Prostate gland (tissue), 2 donors: ENCODE results near the gene SLC25A3. TPM values are rescaled to one million over a fixed set of nuclear protein-coding genes. Genes with fewer than 3 reads are reported as not detected.
"Not testable (repeated sequence)": the region's sequence is repeated elsewhere in the genome, so short reads cannot be mapped to it uniquely, and the experiment has no call there.

Source experiments
- DNase-seq: peaks from one replicate; pipeline ENCODE4 v3.0.0-alpha.2; 2019; ENCODE audit warnings: low spot score
- H3K27ac ChIP-seq, 2 donors: fragments of 200-600 bp; sonication (generic); 2 replicates each; pipeline ENCODE4 v1.5.1; 2017 to 2019
- H3K27me3 ChIP-seq: fragments of 200-600 bp; sonication (generic); replicated peaks from 2 replicates; pipeline ENCODE4 v1.5.1; 2019; ENCODE audit not compliant: insufficient read depth
- H3K36me3 ChIP-seq, 2 donors: fragments of 200-600 bp; sonication (generic); 1 replicate in 1 of 2; 2 replicates in 1 of 2; pipeline versions ENCODE4 v1.5.1 to v1.8.1; 2017 to 2019
- H3K4me1 ChIP-seq: fragments of 200-600 bp; sonication (generic); replicated peaks from 2 replicates; pipeline ENCODE4 v1.5.1; 2019
- H3K4me3 ChIP-seq, 2 donors: fragments of 200-600 bp; sonication (generic); 2 replicates each; pipeline ENCODE4 v1.5.1; 2017 to 2019
- H3K9me3 ChIP-seq: fragments of 200-600 bp; sonication (generic); 2 replicates; pipeline ENCODE4 v1.5.1; 2017
- CTCF ChIP-seq, 4 experiments: fragments of 200-600 bp in 2 of 4; fragments of 450-650 bp in 2 of 4; sonication (generic) in 2 of 4; IDR thresholded peaks; 1 replicate in 3 of 4; 2 replicates in 1 of 4; pipeline ENCODE4 v1.5.1; 2016 to 2019; ENCODE audit warnings: antibody characterized with exemption in 4 of 4, mild to moderate bottlenecking in 2 of 4, moderate library complexity in 2 of 4
- POLR2A ChIP-seq: fragments of 450-650 bp; IDR thresholded peaks from one replicate; pipeline ENCODE4 v1.6.1; 2016; ENCODE audit warnings: antibody characterized with exemption, mild to moderate bottlenecking
- POLR2AphosphoS5 ChIP-seq: sonication (generic); formaldehyde crosslinking; IDR thresholded peaks from one replicate; pipeline ENCODE4 v1.6.1; 2017; ENCODE audit warnings: antibody characterized with exemption
- WGBS: methylation state at CpG from one replicate; pipeline ENCODE4 v1.1.5; 2018; 5-methylcytosine and 5-hydroxymethylcytosine counted together
- intact Hi-C: fragments of 100-400 bp; cut with DNase I; formaldehyde crosslinking; loops from one replicate; pipeline ENCODE4 v1.14.2; 2022
- total RNA-seq, 2 donors: library from RNA; depleted of rRNA; stranded (reverse); fragments of >200 nt; gene quantifications; one replicate each; pipeline ENCODE4 v1.1.0, GENCODE V29; 2016

SLC25A3 gene
- total RNA-seq, 2 donors from 2014 or later: 376 to 489 TPM

DNA sequence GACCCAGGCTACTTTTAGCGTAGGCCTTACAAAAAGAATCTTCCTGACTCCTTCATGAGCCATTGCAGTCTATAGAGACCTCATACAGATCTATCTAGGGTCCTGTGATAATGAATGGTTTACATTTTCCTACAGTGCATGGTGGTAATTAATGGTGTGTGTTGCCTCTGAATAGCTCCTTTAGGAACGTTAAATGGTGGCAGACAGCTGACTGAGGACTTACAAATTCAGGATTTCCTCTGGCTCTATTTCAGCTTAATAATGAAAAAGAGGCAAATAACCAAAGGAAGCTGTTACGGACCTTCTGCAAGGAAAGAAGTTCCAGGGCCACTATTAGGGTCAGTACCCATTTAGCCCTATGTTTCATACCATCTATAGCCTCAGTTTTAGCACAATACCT lies 46.0 kb downstream of the SLC25A3 start:
- Histone ChIP-seq H3K27me3 (no peaks in the 10 kb centered on the region), H3K9me3 (no peaks in the 10 kb centered on the region), H3K4me3 (no peak overlapping the region), H3K4me1 (no peaks in the 10 kb centered on the region), H3K27ac (no peak overlapping the region), H3K36me3 (no peaks in the 10 kb centered on the region)
- intact Hi-C loops: no loop called here
- TF ChIP-seq CTCF (IDR thresholded peaks at IDR 0.05): no peak
- TF ChIP-seq POLR2A: no peak
- TF ChIP-seq POLR2AphosphoS5: no peak
- 85% methylated on average over 3 of the region's 3 CpGs for WGBS
- DNase-seq: no peak

DNA sequence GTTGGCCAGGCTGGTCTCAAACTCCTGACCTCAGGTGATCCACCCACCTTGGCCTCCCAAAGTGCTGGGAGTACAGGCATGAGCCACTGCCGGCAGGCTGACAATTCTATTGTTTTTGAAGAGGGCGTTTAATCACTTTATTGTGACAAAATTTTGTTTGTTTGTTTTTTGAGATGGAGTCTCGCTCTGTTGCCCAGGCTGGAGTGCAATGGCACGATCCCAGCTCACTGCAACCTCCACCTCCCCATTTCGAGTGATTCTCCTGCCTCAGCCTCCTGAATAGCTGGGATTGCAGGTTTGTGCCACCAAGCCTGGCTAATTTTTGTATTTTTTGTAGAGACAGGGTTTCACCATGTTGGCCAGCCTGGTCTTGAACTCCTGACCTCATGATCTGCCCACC lies 49.3 kb downstream of the SLC25A3 start:
- WGBS: 90% methylated on average over 5 of the region's 5 CpGs
- H3K27ac ChIP-seq, H3K4me3 ChIP-seq, DNase-seq, H3K4me1 ChIP-seq, H3K27me3 ChIP-seq, H3K36me3 ChIP-seq, H3K9me3 ChIP-seq, intact Hi-C loops: not testable (repeated sequence)

GRCh38 chr12:98644433-98644711 lies 50.9 kb downstream of the SLC25A3 start:
- H3K36me3 ChIP-seq: no peaks in the 10 kb centered on the region
- no peaks in the 10 kb centered on the region for H3K9me3 ChIP-seq
- no peaks in the 10 kb centered on the region for H3K27me3 ChIP-seq
- intact Hi-C loops: loop anchor here (2.0 kb wide), 1 partner anchor 52 kb away; the partner anchor contains the start of gene SLC25A3
- DNase-seq: peak; percentile 37
- peak overlapping the region; percentile 97 to 98 for H3K4me3 ChIP-seq
- TF ChIP-seq CTCF (IDR thresholded peaks at IDR 0.05) (peak in 1 of 4 experiments; percentile 3), POLR2AphosphoS5 (no peak)
- H3K27ac ChIP-seq: peak overlapping the region; percentile 88 to 89
- H3K4me1 ChIP-seq: no peaks in the 10 kb centered on the region
- WGBS: 0% methylated on average over 11 of the region's 20 CpGs

DNA sequence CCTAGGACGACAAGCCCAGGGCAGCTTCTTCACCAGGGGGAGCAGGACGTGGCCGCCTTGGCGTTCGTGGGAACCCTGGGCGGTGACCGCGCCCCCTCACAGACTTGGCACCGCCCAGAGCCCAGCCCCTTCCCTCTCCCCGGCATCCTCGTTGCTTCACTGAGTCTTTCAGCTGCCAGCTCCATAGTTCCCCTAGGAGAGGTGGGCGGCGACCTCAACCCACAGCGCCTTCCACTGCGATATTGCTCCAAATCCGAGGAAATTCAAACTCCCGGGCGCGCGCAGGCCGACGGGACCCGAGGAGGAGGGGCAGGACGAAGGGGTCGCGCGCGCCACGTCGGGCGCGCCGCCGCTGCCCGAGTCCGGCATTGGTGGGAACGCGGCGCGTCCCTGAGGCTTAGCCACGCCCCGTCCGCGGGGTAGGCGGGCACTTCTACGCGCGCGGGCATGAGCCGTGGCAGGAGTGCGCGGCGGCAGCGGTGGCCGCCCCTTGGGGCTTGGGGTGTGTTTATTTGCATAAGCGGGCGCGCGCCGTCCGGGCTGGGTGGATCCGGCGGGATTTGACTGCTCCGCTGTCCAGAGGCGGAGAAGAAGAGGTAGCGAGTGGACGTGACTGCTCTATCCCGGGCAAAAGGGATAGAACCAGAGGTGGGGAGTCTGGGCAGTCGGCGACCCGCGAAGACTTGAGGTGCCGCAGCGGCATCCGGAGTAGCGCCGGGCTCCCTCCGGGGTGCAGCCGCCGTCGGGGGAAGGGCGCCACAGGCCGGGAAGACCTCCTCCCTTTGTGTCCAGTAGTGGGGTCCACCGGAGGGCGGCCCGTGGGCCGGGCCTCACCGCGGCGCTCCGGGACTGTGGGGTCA lies 51.5 kb downstream of the SLC25A3 start, which contains the start of the genes APAF1 and IKBIP:
APAF1 (plus strand) TSS at position 579 of the 860 bp plus-strand sequence. CDS start 3,070 bp downstream, outside the sequence.
IKBIP (minus strand) TSS at position 77 of the 860 bp plus-strand sequence. CDS start 87 bp downstream, outside the sequence.
- TF ChIP-seq CTCF (IDR thresholded peaks at IDR 0.05): no peak
- peak; percentile 94 for TF ChIP-seq POLR2A
- TF ChIP-seq POLR2AphosphoS5: peak; percentile 85
- peak within 1 kb of the TSS; percentile 88 to 89 for H3K27ac ChIP-seq
- peak within 1 kb of the TSS; percentile 97 to 98 for H3K4me3 ChIP-seq
- under 1% methylated on average over 78 of the region's 91 CpGs for WGBS
- intact Hi-C loops: loop anchor here (2.0 kb wide), 1 partner anchor 52 kb away; the partner anchor contains the start of gene SLC25A3
- H3K36me3 ChIP-seq: no peaks in the 10 kb centered on the region
- no peaks in the 10 kb centered on the region for H3K4me1 ChIP-seq
- H3K9me3 ChIP-seq: no peaks in the 10 kb centered on the region
- peak; percentile 98 for DNase-seq
- H3K27me3 ChIP-seq: no peaks in the 10 kb centered on the region

- Histone ChIP-seq H3K36me3 (no peaks in the 10 kb centered on the region), H3K9me3 (no peaks in the 10 kb centered on the region), H3K4me3 (peak overlapping the region; percentile 97 to 98), H3K27me3 (no peaks in the 10 kb centered on the region), H3K4me1 (no peaks in the 10 kb centered on the region), H3K27ac (peak overlapping the region; percentile 88 to 89)
- peak; percentile 21 for DNase-seq
- under 1% methylated on average over 15 of the region's 24 CpGs for WGBS
- TF ChIP-seq POLR2A: no peak
- peak; percentile 28 for TF ChIP-seq POLR2AphosphoS5
- no peak for TF ChIP-seq CTCF (IDR thresholded peaks at IDR 0.05)
- intact Hi-C loops: loop anchor here (2.0 kb wide), 1 partner anchor 53 kb away; the partner anchor contains the start of gene SLC25A3
Observed at GRCh38 chr12:98645572-98646067, 52.1 kb downstream of the SLC25A3 start.
